Esophagus squamous epithelium (tissue), 4 donors: ENCODE results near the gene DCTN4.

Experiments used
- POLR2A ChIP-seq, 4 donors: fragments of 450-650 bp; IDR thresholded peaks; one replicate each; pipeline ENCODE4 v1.6.1; 2017; ENCODE audit warnings: antibody characterized with exemption in 4 of 4, mild to moderate bottlenecking in 4 of 4, moderate library complexity in 3 of 4
- TF ChIP-seq, protein P1 (sequence below), 6 experiments: fragments of 450-650 bp in 4 of 6; fragments of 200-600 bp in 2 of 6; sonication (generic) in 2 of 6; IDR thresholded peaks; one replicate each; pipeline ENCODE4 v1.5.1; 2016 to 2019; ENCODE audit warnings: antibody characterized with exemption in 6 of 6, mild to moderate bottlenecking in 4 of 6, moderate library complexity in 4 of 6

DNA sequence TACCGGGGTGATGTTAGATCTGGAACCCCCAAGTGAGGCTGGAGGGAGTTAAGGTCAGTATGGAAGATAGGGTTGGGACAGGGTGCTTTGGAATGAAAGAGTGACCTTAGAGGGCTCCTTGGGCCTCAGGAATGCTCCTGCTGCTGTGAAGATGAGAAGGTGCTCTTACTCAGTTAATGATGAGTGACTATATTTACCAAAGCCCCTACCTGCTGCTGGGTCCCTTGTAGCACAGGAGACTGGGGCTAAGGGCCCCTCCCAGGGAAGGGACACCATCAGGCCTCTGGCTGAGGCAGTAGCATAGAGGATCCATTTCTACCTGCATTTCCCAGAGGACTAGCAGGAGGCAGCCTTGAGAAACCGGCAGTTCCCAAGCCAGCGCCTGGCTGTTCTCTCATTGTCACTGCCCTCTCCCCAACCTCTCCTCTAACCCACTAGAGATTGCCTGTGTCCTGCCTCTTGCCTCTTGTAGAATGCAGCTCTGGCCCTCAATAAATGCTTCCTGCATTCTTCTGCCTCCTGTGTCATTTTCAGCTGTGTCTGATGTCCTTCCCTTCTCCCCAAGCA is 100.0 kb downstream of the DCTN4 start:
- TF ChIP-seq, protein P1, sequence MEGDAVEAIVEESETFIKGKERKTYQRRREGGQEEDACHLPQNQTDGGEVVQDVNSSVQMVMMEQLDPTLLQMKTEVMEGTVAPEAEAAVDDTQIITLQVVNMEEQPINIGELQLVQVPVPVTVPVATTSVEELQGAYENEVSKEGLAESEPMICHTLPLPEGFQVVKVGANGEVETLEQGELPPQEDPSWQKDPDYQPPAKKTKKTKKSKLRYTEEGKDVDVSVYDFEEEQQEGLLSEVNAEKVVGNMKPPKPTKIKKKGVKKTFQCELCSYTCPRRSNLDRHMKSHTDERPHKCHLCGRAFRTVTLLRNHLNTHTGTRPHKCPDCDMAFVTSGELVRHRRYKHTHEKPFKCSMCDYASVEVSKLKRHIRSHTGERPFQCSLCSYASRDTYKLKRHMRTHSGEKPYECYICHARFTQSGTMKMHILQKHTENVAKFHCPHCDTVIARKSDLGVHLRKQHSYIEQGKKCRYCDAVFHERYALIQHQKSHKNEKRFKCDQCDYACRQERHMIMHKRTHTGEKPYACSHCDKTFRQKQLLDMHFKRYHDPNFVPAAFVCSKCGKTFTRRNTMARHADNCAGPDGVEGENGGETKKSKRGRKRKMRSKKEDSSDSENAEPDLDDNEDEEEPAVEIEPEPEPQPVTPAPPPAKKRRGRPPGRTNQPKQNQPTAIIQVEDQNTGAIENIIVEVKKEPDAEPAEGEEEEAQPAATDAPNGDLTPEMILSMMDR (IDR thresholded peaks at IDR 0.05) = no peak
- TF ChIP-seq POLR2A (IDR thresholded peaks at IDR 0.05) = no peak
